ENCODE data around the gene PRADC1. TPM values are rescaled to one million over a fixed set of nuclear protein-coding genes. Genes with fewer than 3 reads are reported as not detected.

The PRADC1 gene
- total and polyA plus RNA-seq, 2 donors (not counting 3 experiments of a cell fraction or from before 2014, with no cell fraction given) = 19.6 to 32.7 TPM

- H4K20me1 ChIP-seq (replicated peaks; ENCODE audit: control insufficient read depth, extremely low read depth, insufficient read depth, low read length) = no peaks in the 10 kb centered on the region
- H3K9me3 ChIP-seq (replicated peaks; ENCODE audit: control insufficient read depth, insufficient read depth, low read length) = no peaks in the 10 kb centered on the region
- no peak for FAIRE-seq
- H3K4me3 ChIP-seq (replicated peaks in 1 of 3; ENCODE audit: insufficient read depth in 1 of 3, low read depth in 1 of 3, low read length in 3 of 3) = no peak overlapping the region
- H3K9ac ChIP-seq (replicated peaks; ENCODE audit: extremely low read depth, insufficient read depth, low read length) = no peak overlapping the region
- POLR2A ChIA-PET = no interaction called here
- TF ChIP-seq EZH2 (IDR thresholded peaks at IDR 0.05; ENCODE audit: borderline replicate concordance, low read depth, low read length, severe bottlenecking) (no peak), FOS (IDR thresholded peaks at IDR 0.05; ENCODE audit: borderline replicate concordance, insufficient read depth, low read length) (no peak), MYC (IDR thresholded peaks at IDR 0.05; ENCODE audit: low read depth, low read length) (no peak)
- no peak for DNase-seq (ENCODE audit: low read depth, low spot score)
- CTCF ChIA-PET = interaction anchor here (0.9 to 2.4 kb wide), 2 partner anchors 10 to 14 kb away, joined by 3 to 7 read pairs; no protein-coding TSS in a partner anchor
- H3K27me3 ChIP-seq (ENCODE audit: control insufficient read depth in 2 of 2, insufficient read depth in 2 of 2, low read length in 2 of 2) = no peaks in the 10 kb centered on the region
- dilution Hi-C loops (cut with MboI; ENCODE audit: extremely low pct_ligation_motif_present, low sequenced_read_pairs) (no loop called here), intact Hi-C loops (cut with micrococcal nuclease) (no loop called here)
- no peak overlapping the region for H3K27ac ChIP-seq (ENCODE audit: insufficient read depth, low read depth, low read length)
- H2AFZ ChIP-seq (ENCODE audit: low read depth, low read length) = no peak overlapping the region
- H3K4me2 ChIP-seq (ENCODE audit: insufficient read depth, low read length) = no peak overlapping the region
- no peaks in the 10 kb centered on the region for H3K4me1 ChIP-seq (ENCODE audit: control insufficient read depth, extremely low read depth, insufficient read depth, low read length)
- H3K79me2 ChIP-seq (ENCODE audit: control insufficient read depth, insufficient read depth, low read length) = no peaks in the 10 kb centered on the region
- no peaks in the 10 kb centered on the region for H3K9me1 ChIP-seq (replicated peaks; ENCODE audit: control insufficient read depth, extremely low read depth, insufficient read depth, low read length)
- BruUV-seq (replicated peaks) = no TSS peak
- H3K36me3 ChIP-seq (ENCODE audit: control insufficient read depth in 2 of 2, extremely low read depth in 1 of 2, insufficient read depth in 2 of 2, low read length in 2 of 2) = peaks cover 0 to 11% of the 10 kb centered on the region in 2 experiments
These were observed 6.0 kb downstream of the PRADC1 start for GRCh38 chr2:73227086-73227485.

- H3K79me2 ChIP-seq (ENCODE audit: control insufficient read depth, insufficient read depth, low read length) = no peaks in the 10 kb centered on the region
- H4K20me1 ChIP-seq (replicated peaks; ENCODE audit: control insufficient read depth, extremely low read depth, insufficient read depth, low read length) = no peaks in the 10 kb centered on the region
- CTCF ChIA-PET = interaction anchor here (2.8 kb wide), 1 partner anchor 13 kb away, joined by 10 read pairs; no protein-coding TSS in a partner anchor
- no TSS peak for BruUV-seq (replicated peaks)
- H3K4me1 ChIP-seq (ENCODE audit: control insufficient read depth, extremely low read depth, insufficient read depth, low read length) = no peaks in the 10 kb centered on the region
- H3K36me3 ChIP-seq (ENCODE audit: control insufficient read depth in 2 of 2, extremely low read depth in 1 of 2, insufficient read depth in 2 of 2, low read length in 2 of 2) = peaks cover 0 to 13% of the 10 kb centered on the region in 2 experiments
- H3K27ac ChIP-seq (ENCODE audit: insufficient read depth, low read depth, low read length) = no peak overlapping the region
- intact Hi-C loops (cut with micrococcal nuclease) (no loop called here), dilution Hi-C loops (cut with MboI; ENCODE audit: extremely low pct_ligation_motif_present, low sequenced_read_pairs) (no loop called here)
- DNase-seq (ENCODE audit: low read depth, low spot score) = no peak
- H3K4me3 ChIP-seq (replicated peaks in 1 of 3; ENCODE audit: insufficient read depth in 1 of 3, low read depth in 1 of 3, low read length in 3 of 3) = no peak overlapping the region
- no peak overlapping the region for H3K4me2 ChIP-seq (ENCODE audit: insufficient read depth, low read length)
- TF ChIP-seq EZH2 (IDR thresholded peaks at IDR 0.05; ENCODE audit: borderline replicate concordance, low read depth, low read length, severe bottlenecking) (no peak), MAX (IDR thresholded peaks at IDR 0.05; ENCODE audit: insufficient read depth, insufficient read length) (no peak), POLR2A (IDR thresholded peaks at IDR 0.05; ENCODE audit: low read depth, low read length) (no peak), POLR2AphosphoS5 (IDR thresholded peaks at IDR 0.05; ENCODE audit: insufficient read depth, low read depth, low read length) (no peak), MYC (IDR thresholded peaks at IDR 0.05; ENCODE audit: low read depth, low read length) (no peak), CTCF (IDR thresholded peaks at IDR 0.05; ENCODE audit: extremely low read depth in 1 of 2, insufficient read depth in 1 of 2, low read depth in 1 of 2, low read length in 2 of 2) (no peak), JUN (IDR thresholded peaks at IDR 0.05; ENCODE audit: borderline replicate concordance, insufficient read depth, insufficient read length, low read depth) (no peak), FOS (IDR thresholded peaks at IDR 0.05; ENCODE audit: borderline replicate concordance, insufficient read depth, low read length) (no peak), GATA2 (IDR thresholded peaks at IDR 0.05; ENCODE audit: insufficient read depth, insufficient read length, low read depth, low read length) (no peak)
- no peak overlapping the region for H2AFZ ChIP-seq (ENCODE audit: low read depth, low read length)
- H3K9me3 ChIP-seq (replicated peaks; ENCODE audit: control insufficient read depth, insufficient read depth, low read length) = no peaks in the 10 kb centered on the region
- POLR2A ChIA-PET = interaction anchor here (0.9 kb wide), 1 partner anchor 9 kb away, joined by 3 read pairs; the partner anchor contains the start of gene CCT7
- H3K27me3 ChIP-seq (ENCODE audit: control insufficient read depth in 2 of 2, insufficient read depth in 2 of 2, low read length in 2 of 2) = no peaks in the 10 kb centered on the region
- H3K9ac ChIP-seq (replicated peaks; ENCODE audit: extremely low read depth, insufficient read depth, low read length) = no peak overlapping the region
- H3K9me1 ChIP-seq (replicated peaks; ENCODE audit: control insufficient read depth, extremely low read depth, insufficient read depth, low read length) = no peaks in the 10 kb centered on the region
- FAIRE-seq = no peak
These were observed 7.3 kb downstream of the PRADC1 start for GRCh38 chr2:73225513-73226360.
